SK-N-SH treated with all-trans-retinoic acid at 6 μM for 48 hours (cell line): ENCODE data around the gene CTSD.

Experiments
- ATAC-seq: fragments of 200-7000 bp; cut with Tn5 transposase; 3 replicates; pipeline ENCODE4 v1.9.1; 2020; ENCODE audit warnings: mild to moderate bottlenecking, moderate library complexity
- ARNTL ChIP-seq: fragments of 450-650 bp; formaldehyde crosslinking; IDR thresholded peaks from 2 replicates; pipeline ENCODE4 v1.5.0; 2020; ENCODE audit warnings: low read depth, mild to moderate bottlenecking, moderate library complexity, borderline replicate concordance
- BACH2 ChIP-seq: fragments of 250-450 bp; sonication (Bioruptor Pico); IDR thresholded peaks from 2 replicates; pipeline ENCODE4 v1.9.0; 2021; ENCODE audit warnings: mild to moderate bottlenecking, borderline replicate concordance
- CSDC2 ChIP-seq: fragments of 250-450 bp; sonication (Bioruptor Pico); IDR thresholded peaks from 2 replicates; pipeline ENCODE4 v1.5.0; 2020; ENCODE audit warnings: mild to moderate bottlenecking, moderate library complexity
- CSRNP3 ChIP-seq: fragments of 250-450 bp; sonication (Bioruptor Pico); IDR thresholded peaks from 2 replicates; pipeline ENCODE4 v1.5.1; 2021; ENCODE audit warnings: mild to moderate bottlenecking, moderate library complexity
- ESRRG ChIP-seq: fragments of 250-450 bp; sonication (Bioruptor Pico); IDR thresholded peaks from 2 replicates; pipeline ENCODE4 v1.6.1; 2021; ENCODE audit warnings: mild to moderate bottlenecking
- GLIS3 ChIP-seq: fragments of 250-450 bp; sonication (Bioruptor Pico); IDR thresholded peaks from 2 replicates; pipeline ENCODE4 v1.5.0; 2020; ENCODE audit warnings: mild to moderate bottlenecking, moderate library complexity
- ISL1 ChIP-seq: fragments of 250-450 bp; sonication (Bioruptor Pico); IDR thresholded peaks from 2 replicates; pipeline ENCODE4 v2.1.2; 2022; ENCODE audit warnings: mild to moderate bottlenecking, moderate library complexity
- OSR1 ChIP-seq: fragments of 250-450 bp; sonication (Bioruptor Pico); IDR thresholded peaks from 2 replicates; pipeline ENCODE4 v1.8.0; 2022; ENCODE audit warnings: moderate library complexity, mild to moderate bottlenecking, inconsistent platforms
- PATZ1 ChIP-seq: fragments of 250-450 bp; sonication (Bioruptor Pico); IDR thresholded peaks from 2 replicates; pipeline ENCODE4 v1.8.0; 2020; ENCODE audit warnings: mild to moderate bottlenecking, moderate library complexity, borderline replicate concordance
- POU6F1 ChIP-seq: fragments of 250-450 bp; sonication (Bioruptor Pico); IDR thresholded peaks from 2 replicates; pipeline ENCODE4 v1.8.0; 2021; ENCODE audit warnings: low read depth, mild to moderate bottlenecking, moderate library complexity, borderline replicate concordance
- PPARA ChIP-seq: fragments of 250-450 bp; sonication (Bioruptor Pico); IDR thresholded peaks from 2 replicates; pipeline ENCODE4 v1.5.0; 2020; ENCODE audit warnings: mild to moderate bottlenecking, borderline replicate concordance
- RARB ChIP-seq: fragments of 250-450 bp; sonication (Bioruptor Pico); IDR thresholded peaks from 2 replicates; pipeline ENCODE4 v1.8.0; 2021; ENCODE audit warnings: mild to moderate bottlenecking, moderate library complexity
- SNAI2 ChIP-seq: fragments of 250-450 bp; sonication (Bioruptor Pico); IDR thresholded peaks from 2 replicates; pipeline ENCODE4 v1.5.0; 2020; ENCODE audit warnings: mild to moderate bottlenecking, moderate library complexity
- TCF4 ChIP-seq: fragments of 250-450 bp; sonication (Bioruptor Pico); IDR thresholded peaks from 2 replicates; pipeline ENCODE4 v1.8.0; 2021; ENCODE audit warnings: mild to moderate bottlenecking, moderate library complexity, borderline replicate concordance
- TOX ChIP-seq: fragments of 250-450 bp; sonication (Bioruptor Pico); IDR thresholded peaks from 2 replicates; pipeline ENCODE4 v1.8.0; 2021; ENCODE audit warnings: mild to moderate bottlenecking, moderate library complexity, borderline replicate concordance
- TSHZ2 ChIP-seq: fragments of 250-450 bp; sonication (Bioruptor Pico); IDR thresholded peaks from 2 replicates; pipeline ENCODE4 v1.5.0; 2020; ENCODE audit warnings: mild to moderate bottlenecking, moderate library complexity
- ZC3H10 ChIP-seq: fragments of 250-450 bp; sonication (Bioruptor Pico); IDR thresholded peaks from 2 replicates; pipeline ENCODE4 v1.5.1; 2021; ENCODE audit warnings: mild to moderate bottlenecking, moderate library complexity
- ZFP3 ChIP-seq: fragments of 250-450 bp; sonication (Bioruptor Pico); IDR thresholded peaks from 2 replicates; pipeline ENCODE4 v1.5.0; 2020; ENCODE audit warnings: mild to moderate bottlenecking, moderate library complexity
- ZFP30 ChIP-seq: fragments of 450-650 bp; formaldehyde crosslinking; IDR thresholded peaks from 2 replicates; pipeline ENCODE4 v1.5.0; 2022; ENCODE audit warnings: mild to moderate bottlenecking, moderate library complexity
- ZNF565 ChIP-seq: fragments of 450-650 bp; formaldehyde crosslinking; conservative IDR thresholded peaks from 2 replicates; pipeline ENCODE4 v1.5.0; 2020; ENCODE audit warnings: low read depth, mild to moderate bottlenecking, moderate library complexity
- ZNF70 ChIP-seq: fragments of 450-650 bp; formaldehyde crosslinking; IDR thresholded peaks from 2 replicates; pipeline ENCODE4 v1.5.0; 2020; ENCODE audit warnings: mild to moderate bottlenecking, moderate library complexity
- ZNF8 ChIP-seq: fragments of 450-650 bp; formaldehyde crosslinking; IDR thresholded peaks from 2 replicates; pipeline ENCODE4 v1.5.0; 2020; ENCODE audit warnings: mild to moderate bottlenecking, moderate library complexity

CTSD gene

GRCh38 chr11:1705126-1706052 lies 58.3 kb downstream of the CTSD start:
- no peak for TF ChIP-seq ESRRG
- TF ChIP-seq CSRNP3 (CRISPR knock-in tag), result no peak
- TF ChIP-seq PATZ1 (CRISPR knock-in tag), result no peak
- TF ChIP-seq GLIS3, result no peak
- no peak for TF ChIP-seq ZFP30 (CRISPR knock-in tag)
- no peak for TF ChIP-seq TSHZ2 (CRISPR knock-in tag)
- no peak for TF ChIP-seq ZNF8
- no peak for TF ChIP-seq ZFP3
- no peak for TF ChIP-seq SNAI2
- TF ChIP-seq BACH2 (CRISPR knock-in tag), result no peak
- TF ChIP-seq ISL1 (CRISPR knock-in tag), result no peak
- TF ChIP-seq PPARA (CRISPR knock-in tag), result no peak
- TF ChIP-seq POU6F1 (CRISPR knock-in tag), result no peak
- no peak for TF ChIP-seq ZNF565 (CRISPR knock-in tag)
- TF ChIP-seq TCF4 (CRISPR knock-in tag), result no peak
- no peak for ATAC-seq

GRCh38 chr11:1703146-1703545 lies 60.6 kb downstream of the CTSD start:
- ATAC-seq, result no peak
- no peak for TF ChIP-seq PPARA (CRISPR knock-in tag)
- TF ChIP-seq TCF4 (CRISPR knock-in tag), result no peak
- no peak for TF ChIP-seq ZNF8
- no peak for TF ChIP-seq ZFP30 (CRISPR knock-in tag)
- no peak for TF ChIP-seq RARB (CRISPR knock-in tag)
- no peak for TF ChIP-seq TSHZ2 (CRISPR knock-in tag)
- TF ChIP-seq TOX (CRISPR knock-in tag), result no peak
- no peak for TF ChIP-seq ZNF70 (CRISPR knock-in tag)
- TF ChIP-seq OSR1 (CRISPR knock-in tag), result no peak
- no peak for TF ChIP-seq BACH2 (CRISPR knock-in tag)
- TF ChIP-seq PATZ1 (CRISPR knock-in tag), result no peak
- no peak for TF ChIP-seq ARNTL
- no peak for TF ChIP-seq ZC3H10
- no peak for TF ChIP-seq POU6F1 (CRISPR knock-in tag)
- TF ChIP-seq CSDC2 (CRISPR knock-in tag), result no peak
- TF ChIP-seq SNAI2, result no peak
- no peak for TF ChIP-seq ESRRG
- no peak for TF ChIP-seq GLIS3
- TF ChIP-seq ISL1 (CRISPR knock-in tag), result no peak
